ENCODE data around the gene F7. TPM values are rescaled to one million over a fixed set of nuclear protein-coding genes. Genes with fewer than 3 reads are reported as not detected.
A peak's percentile ranks its signal among the peaks of the same experiment; 100 is the strongest.

Gene F7
- polyA plus RNA-seq, 3 donors from 2014 or later = 0.77 TPM; not detected in 2

DNA sequence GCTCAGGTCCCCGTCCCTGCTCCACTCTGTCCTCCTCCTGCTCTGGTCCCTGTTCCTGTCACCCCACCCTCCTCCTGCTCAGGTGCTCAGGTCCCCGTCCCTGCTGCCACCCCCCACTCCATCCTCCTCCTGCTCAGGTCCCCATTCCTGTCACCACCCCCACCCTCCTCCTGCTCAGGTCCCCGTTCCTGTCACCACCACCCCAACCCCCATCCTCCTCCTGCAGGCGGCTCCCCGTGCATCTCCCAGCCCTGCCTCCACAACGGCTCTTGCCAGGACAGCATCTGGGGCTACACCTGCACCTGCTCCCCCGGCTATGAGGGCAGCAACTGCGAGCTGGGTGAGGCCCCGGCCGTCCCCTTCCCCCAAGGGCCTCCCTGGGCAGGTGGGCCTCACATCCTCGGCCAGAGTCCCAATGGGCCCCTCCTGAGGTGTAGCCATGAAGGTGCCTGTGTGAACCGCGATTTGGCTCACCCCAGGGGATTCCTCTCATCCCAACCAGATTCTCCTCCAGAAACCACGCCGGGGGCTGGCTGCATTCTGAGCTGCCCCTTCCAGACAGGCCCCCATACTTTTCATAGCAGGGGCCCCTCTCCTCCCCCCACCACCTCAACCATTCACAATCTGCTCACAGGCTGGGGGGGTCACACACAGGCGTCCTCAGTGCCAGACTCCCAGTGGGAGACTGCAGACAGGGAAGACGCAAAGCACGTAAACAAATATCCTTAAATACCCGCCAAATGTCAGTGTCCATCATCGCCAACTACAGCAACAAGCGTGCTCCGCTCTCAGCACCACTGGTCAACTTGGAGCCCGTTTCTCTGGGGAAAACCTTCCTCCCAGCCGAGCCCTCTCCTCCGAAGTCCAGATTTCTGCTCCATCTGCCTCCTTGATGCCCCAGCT lies 57.4 kb downstream of the F7 start:
- H3K27me3 Mint-ChIP-seq (ENCODE audit: low read depth in 3 of 3) = peaks cover 1 to 11% (median 2%) of the 10 kb centered on the region in 3 donors
- peak overlapping the region in 4 of 6 donors; percentile 4 to 66 (median 44) for H3K27ac Mint-ChIP-seq
- peaks cover 21 to 46% of the 10 kb centered on the region in 2 donors for H3K4me1 Mint-ChIP-seq
- no peak for DNase-seq
- H3K9me3 Mint-ChIP-seq = no peaks in the 10 kb centered on the region
- peaks cover 0 to 9% (median 7%) of the 10 kb centered on the region in 3 donors for H3K36me3 Mint-ChIP-seq
- peak overlapping the region in 4 of 5 donors; percentile 38 to 68 (median 64) for H3K4me3 Mint-ChIP-seq

GRCh38 chr13:113164492-113164891 lies 58.9 kb downstream of the F7 start:
- H3K9me3 Mint-ChIP-seq = no peaks in the 10 kb centered on the region
- peaks cover 0 to 10% (median 1%) of the 10 kb centered on the region in 3 donors for H3K27me3 Mint-ChIP-seq (ENCODE audit: low read depth in 3 of 3)
- H3K4me1 Mint-ChIP-seq = peaks cover 30 to 56% of the 10 kb centered on the region in 2 donors
- DNase-seq = peak in 1 of 3 donors; percentile 41
- peaks cover 6 to 21% (median 20%) of the 10 kb centered on the region in 3 donors for H3K36me3 Mint-ChIP-seq
- peak overlapping the region in 2 of 5 donors; percentile 52 to 58 for H3K4me3 Mint-ChIP-seq
- H3K27ac Mint-ChIP-seq = peak overlapping the region in 3 of 6 donors; percentile 17 to 66 (median 25)

DNA sequence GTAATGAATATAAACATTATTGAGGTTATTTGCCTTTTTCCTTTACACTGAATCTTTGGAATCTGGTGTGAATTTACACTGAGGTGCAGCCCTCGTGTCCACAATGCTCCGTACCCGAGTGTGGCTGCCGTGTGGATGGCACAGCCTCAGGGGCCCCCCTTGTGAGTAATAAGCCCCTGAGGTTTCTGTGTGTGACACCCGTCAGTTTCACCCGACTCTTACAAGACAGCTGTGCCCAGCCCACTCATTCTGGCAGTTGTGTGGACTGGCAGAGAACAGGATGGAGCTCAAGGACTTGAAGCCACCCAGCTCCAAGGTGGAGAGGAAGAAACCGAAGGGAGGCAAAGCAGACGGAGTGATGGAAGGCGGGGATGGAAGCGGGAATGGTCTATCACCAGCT lies 60.7 kb downstream of the F7 start:
- Mint-ChIP-seq H3K36me3 (peaks cover 10 to 29% (median 25%) of the 10 kb centered on the region in 3 donors), H3K27ac (peak overlapping the region in 3 of 6 donors; percentile 19 to 58 (median 36)), H3K27me3 (ENCODE audit: low read depth in 3 of 3) (peaks cover 0 to 5% (median 0%) of the 10 kb centered on the region in 3 donors), H3K9me3 (no peaks in the 10 kb centered on the region), H3K4me1 (peaks cover 44 to 64% of the 10 kb centered on the region in 2 donors), H3K4me3 (peak overlapping the region in 1 of 5 donors; percentile 33)
- no peak for DNase-seq

DNA sequence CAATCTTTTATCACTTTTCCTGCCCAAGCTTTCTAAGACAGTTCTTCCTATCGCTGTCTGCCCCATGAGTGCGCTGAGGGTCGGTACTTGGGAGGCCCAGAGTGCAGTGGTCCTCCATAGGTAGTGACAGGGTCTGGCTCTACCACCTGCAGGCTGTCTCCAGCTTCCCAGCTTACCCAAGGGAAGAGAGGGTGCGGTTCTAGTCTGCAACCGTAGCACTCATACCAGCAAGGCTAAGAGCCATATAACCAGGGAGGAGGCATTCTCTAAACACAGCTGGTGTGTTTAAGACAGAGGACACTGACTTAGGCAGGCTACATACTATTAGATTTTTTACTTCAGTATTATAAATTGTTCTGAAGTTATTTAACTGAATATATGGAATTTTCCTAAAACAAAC lies 61.1 kb downstream of the F7 start:
- Mint-ChIP-seq H3K27ac (peak overlapping the region in 2 of 6 donors; percentile 19 to 38), H3K36me3 (peaks cover 10 to 29% (median 25%) of the 10 kb centered on the region in 3 donors), H3K4me1 (peaks cover 45 to 66% of the 10 kb centered on the region in 2 donors), H3K9me3 (no peaks in the 10 kb centered on the region), H3K27me3 (ENCODE audit: low read depth in 3 of 3) (peaks cover 0 to 5% (median 0%) of the 10 kb centered on the region in 3 donors), H3K4me3 (no peak overlapping the region)
- DNase-seq = no peak

DNA sequence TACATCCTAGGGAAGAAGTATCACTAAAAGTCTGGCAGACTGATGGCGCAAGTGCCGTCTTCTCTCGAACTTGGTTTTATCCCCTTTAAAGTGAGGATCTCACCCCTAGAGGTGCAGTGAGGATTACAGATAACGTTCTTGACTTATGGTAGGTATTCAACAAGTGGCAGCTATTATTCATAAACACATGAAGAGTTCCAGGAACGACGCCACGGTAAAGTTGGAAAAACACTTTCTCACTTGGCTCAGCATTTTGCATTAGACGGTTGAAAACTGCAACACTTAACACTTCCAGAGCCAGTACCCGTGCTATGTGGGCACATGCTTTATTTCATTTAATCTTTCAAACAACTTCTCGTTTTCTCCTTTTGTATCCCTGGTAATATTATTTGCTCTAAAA lies 61.6 kb downstream of the F7 start:
- peaks cover 50 to 70% of the 10 kb centered on the region in 2 donors for H3K4me1 Mint-ChIP-seq
- no peak overlapping the region for H3K4me3 Mint-ChIP-seq
- peak overlapping the region in 1 of 6 donors; percentile 38 for H3K27ac Mint-ChIP-seq
- no peak for DNase-seq
- H3K36me3 Mint-ChIP-seq = peaks cover 10 to 29% (median 25%) of the 10 kb centered on the region in 3 donors
- H3K27me3 Mint-ChIP-seq (ENCODE audit: low read depth in 3 of 3) = peaks cover 0 to 5% (median 0%) of the 10 kb centered on the region in 3 donors
- no peaks in the 10 kb centered on the region for H3K9me3 Mint-ChIP-seq

GRCh38 chr13:113167575-113167974 lies 62.0 kb downstream of the F7 start:
- Mint-ChIP-seq H3K27me3 (ENCODE audit: low read depth in 3 of 3) (peaks cover 0 to 5% (median 0%) of the 10 kb centered on the region in 3 donors), H3K27ac (peak overlapping the region in 1 of 6 donors; percentile 38), H3K4me3 (no peak overlapping the region), H3K9me3 (no peaks in the 10 kb centered on the region), H3K36me3 (peaks cover 10 to 29% (median 25%) of the 10 kb centered on the region in 3 donors), H3K4me1 (peaks cover 53 to 74% of the 10 kb centered on the region in 2 donors)
- no peak for DNase-seq

DNA sequence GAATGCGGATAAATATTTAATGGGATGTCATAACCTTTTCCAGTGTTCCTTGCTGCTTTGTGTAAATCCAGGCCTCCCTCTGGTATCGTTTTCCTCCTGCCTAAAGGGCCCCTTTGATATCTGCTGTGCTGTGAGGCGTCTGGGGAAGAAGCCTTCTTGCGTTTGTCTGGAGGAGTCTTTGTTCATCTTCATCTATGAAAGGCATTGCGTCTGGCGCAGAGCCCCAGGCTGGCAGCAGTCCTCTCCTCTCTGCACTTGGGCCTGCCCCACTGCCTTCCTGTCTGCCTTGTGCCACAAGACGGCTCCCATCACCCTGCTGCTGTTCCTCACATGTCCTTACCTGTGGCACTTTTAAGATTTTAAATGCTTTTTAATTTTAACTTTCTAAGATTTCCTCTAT lies 62.6 kb downstream of the F7 start:
- DNase-seq = no peak
- H3K36me3 Mint-ChIP-seq = peaks cover 10 to 34% (median 25%) of the 10 kb centered on the region in 3 donors
- peaks cover 59 to 75% of the 10 kb centered on the region in 2 donors for H3K4me1 Mint-ChIP-seq
- H3K9me3 Mint-ChIP-seq = no peaks in the 10 kb centered on the region
- no peak overlapping the region for H3K4me3 Mint-ChIP-seq
- peak overlapping the region in 1 of 6 donors; percentile 38 for H3K27ac Mint-ChIP-seq
- H3K27me3 Mint-ChIP-seq (ENCODE audit: low read depth in 3 of 3) = peaks cover 0 to 5% (median 0%) of the 10 kb centered on the region in 3 donors

- Mint-ChIP-seq H3K4me1 (peaks cover 69 to 77% of the 10 kb centered on the region in 2 donors), H3K4me3 (peak overlapping the region in 1 of 5 donors; percentile 11), H3K27me3 (ENCODE audit: low read depth in 3 of 3) (peaks cover 0 to 3% (median 0%) of the 10 kb centered on the region in 3 donors), H3K36me3 (peaks cover 10 to 36% (median 25%) of the 10 kb centered on the region in 3 donors), H3K27ac (peak overlapping the region in 5 of 6 donors; percentile 40 to 83 (median 60)), H3K9me3 (no peaks in the 10 kb centered on the region)
- no peak for DNase-seq
Observed at GRCh38 chr13:113169277-113170272, 64.0 kb downstream of the F7 start.

Other genes starting within 250 kb of the F7 start
- gene MCF2L, start 136.6 kb upstream of the F7 start, polyA plus RNA-seq = under 1 TPM in 1 of 3 donors, not detected in 2; 0.82 TPM
- not detected for gene F10, start 17.0 kb downstream of the F7 start, polyA plus RNA-seq
- not detected for gene PROZ, start 52.9 kb downstream of the F7 start, polyA plus RNA-seq
- gene PCID2, start 102.9 kb downstream of the F7 start, polyA plus RNA-seq = 10 to 100 TPM; 47.8 to 63.2 (median 60.2) TPM
- gene CUL4A, start 103.8 kb downstream of the F7 start, polyA plus RNA-seq = 10 to 100 TPM; 27.8 to 56.4 (median 53.3) TPM
- gene LAMP1, start 191.4 kb downstream of the F7 start, polyA plus RNA-seq = 10 to 100 TPM; 23.4 to 48.9 (median 27.8) TPM